ENCODE measurements around the gene CNTN2. TPM values are rescaled to one million over a fixed set of nuclear protein-coding genes. Genes with fewer than 3 reads are reported as not detected.

Gene CNTN2
- total and polyA plus RNA-seq, 2 donors (not counting 1 experiment from before 2014, with no cell fraction given): not detected

GRCh38 chr1:205013683-205014367, 29.2 kb upstream of the CNTN2 start:
- TF ChIP-seq, protein P1, sequence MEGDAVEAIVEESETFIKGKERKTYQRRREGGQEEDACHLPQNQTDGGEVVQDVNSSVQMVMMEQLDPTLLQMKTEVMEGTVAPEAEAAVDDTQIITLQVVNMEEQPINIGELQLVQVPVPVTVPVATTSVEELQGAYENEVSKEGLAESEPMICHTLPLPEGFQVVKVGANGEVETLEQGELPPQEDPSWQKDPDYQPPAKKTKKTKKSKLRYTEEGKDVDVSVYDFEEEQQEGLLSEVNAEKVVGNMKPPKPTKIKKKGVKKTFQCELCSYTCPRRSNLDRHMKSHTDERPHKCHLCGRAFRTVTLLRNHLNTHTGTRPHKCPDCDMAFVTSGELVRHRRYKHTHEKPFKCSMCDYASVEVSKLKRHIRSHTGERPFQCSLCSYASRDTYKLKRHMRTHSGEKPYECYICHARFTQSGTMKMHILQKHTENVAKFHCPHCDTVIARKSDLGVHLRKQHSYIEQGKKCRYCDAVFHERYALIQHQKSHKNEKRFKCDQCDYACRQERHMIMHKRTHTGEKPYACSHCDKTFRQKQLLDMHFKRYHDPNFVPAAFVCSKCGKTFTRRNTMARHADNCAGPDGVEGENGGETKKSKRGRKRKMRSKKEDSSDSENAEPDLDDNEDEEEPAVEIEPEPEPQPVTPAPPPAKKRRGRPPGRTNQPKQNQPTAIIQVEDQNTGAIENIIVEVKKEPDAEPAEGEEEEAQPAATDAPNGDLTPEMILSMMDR (conservative IDR thresholded peaks at IDR 0.05 in 1 of 2, IDR thresholded peaks at IDR 0.05 in 1 of 2; ENCODE audit: low read depth in 1 of 2, low read length in 2 of 2): no peak
- no peak for TF ChIP-seq EZH2 (IDR thresholded peaks at IDR 0.05; ENCODE audit: low read length, missing control alignments)
- Histone ChIP-seq H3K4me1 (ENCODE audit: control insufficient read depth, extremely low read depth, insufficient read depth, low read length) (no peaks in the 10 kb centered on the region), H3K9me3 (ENCODE audit: control insufficient read depth, insufficient read depth, low read depth, low read length) (no peaks in the 10 kb centered on the region), H4K20me1 (ENCODE audit: control insufficient read depth, extremely low read depth, insufficient read depth, low read length) (no peaks in the 10 kb centered on the region), H3K27ac (ENCODE audit: insufficient read depth, low read length) (no peak overlapping the region), H3K36me3 (ENCODE audit: control insufficient read depth, insufficient read depth, low read length) (no peaks in the 10 kb centered on the region), H3K4me3 (replicated peaks in 1 of 4; ENCODE audit: control extremely low read depth in 1 of 4, insufficient read depth in 1 of 4, low read depth in 3 of 4, low read length in 4 of 4) (no peak overlapping the region), H3K27me3 (ENCODE audit: control insufficient read depth, insufficient read depth, low read length) (no peaks in the 10 kb centered on the region), H3K4me2 (ENCODE audit: extremely low read depth, insufficient read depth, low read length) (no peak overlapping the region), H3K79me2 (ENCODE audit: control insufficient read depth, insufficient read depth, low read length) (no peaks in the 10 kb centered on the region), H3K9ac (ENCODE audit: insufficient read depth, low read length) (no peak overlapping the region), H2AFZ (ENCODE audit: low read length) (no peak overlapping the region)
- DNase-seq (ENCODE audit: low read depth in 2 of 2): peak in 1 of 2 donors; percentile 65

DNA sequence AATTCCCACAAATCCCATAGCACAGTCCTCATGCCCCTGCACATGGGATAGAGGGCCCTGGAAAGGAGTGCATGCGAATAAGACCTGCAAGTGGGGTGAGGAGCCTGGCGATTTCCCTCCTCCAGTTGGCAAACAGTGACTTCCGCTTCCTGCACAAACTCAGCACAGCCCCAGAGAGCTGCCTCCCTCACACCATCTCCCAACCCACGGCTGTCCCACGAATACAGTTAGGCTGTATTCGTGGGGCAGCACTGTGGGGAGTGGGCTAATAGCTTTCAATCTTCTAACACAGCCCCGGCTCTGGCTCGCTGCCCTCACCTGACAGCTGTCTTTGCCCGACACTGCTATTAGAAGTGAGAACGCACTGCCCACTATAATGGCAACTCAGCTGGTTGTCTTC, 28.2 kb upstream of the CNTN2 start:
- Histone ChIP-seq H3K4me1 (ENCODE audit: control insufficient read depth, extremely low read depth, insufficient read depth, low read length) (no peaks in the 10 kb centered on the region), H2AFZ (ENCODE audit: low read length) (no peak overlapping the region), H3K4me2 (ENCODE audit: extremely low read depth, insufficient read depth, low read length) (no peak overlapping the region), H3K9me3 (ENCODE audit: control insufficient read depth, insufficient read depth, low read depth, low read length) (no peaks in the 10 kb centered on the region), H3K27me3 (ENCODE audit: control insufficient read depth, insufficient read depth, low read length) (no peaks in the 10 kb centered on the region), H4K20me1 (ENCODE audit: control insufficient read depth, extremely low read depth, insufficient read depth, low read length) (no peaks in the 10 kb centered on the region), H3K27ac (ENCODE audit: insufficient read depth, low read length) (no peak overlapping the region), H3K79me2 (ENCODE audit: control insufficient read depth, insufficient read depth, low read length) (no peaks in the 10 kb centered on the region), H3K9ac (ENCODE audit: insufficient read depth, low read length) (no peak overlapping the region), H3K4me3 (replicated peaks in 1 of 4; ENCODE audit: control extremely low read depth in 1 of 4, insufficient read depth in 1 of 4, low read depth in 3 of 4, low read length in 4 of 4) (no peak overlapping the region), H3K36me3 (ENCODE audit: control insufficient read depth, insufficient read depth, low read length) (no peaks in the 10 kb centered on the region)
- no peak for DNase-seq (ENCODE audit: low read depth in 2 of 2)
- TF ChIP-seq, protein P1 (conservative IDR thresholded peaks at IDR 0.05 in 1 of 2, IDR thresholded peaks at IDR 0.05 in 1 of 2; ENCODE audit: low read depth in 1 of 2, low read length in 2 of 2): no peak
- no peak for TF ChIP-seq EZH2 (IDR thresholded peaks at IDR 0.05; ENCODE audit: low read length, missing control alignments)

DNA sequence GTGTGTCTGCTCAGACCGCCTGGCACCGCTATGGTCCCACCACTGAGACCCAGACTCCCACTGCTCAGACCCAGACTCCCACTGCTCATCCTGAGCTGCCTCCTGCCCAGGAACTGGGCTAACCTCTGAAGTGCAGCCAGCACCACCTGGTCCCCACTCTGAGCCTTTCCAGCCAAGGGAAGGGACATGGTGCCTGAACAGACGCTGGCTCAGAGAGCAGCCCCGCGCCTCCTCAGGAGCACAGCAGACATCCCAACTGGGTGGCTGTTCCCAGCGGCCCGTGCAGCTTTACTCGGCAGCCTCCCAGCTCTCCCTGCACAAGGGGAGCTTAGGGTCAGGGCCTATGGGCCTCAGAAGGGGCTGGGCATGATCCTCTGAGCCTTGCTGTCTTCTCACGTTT, 27.8 kb upstream of the CNTN2 start:
- H3K9me3 ChIP-seq (ENCODE audit: control insufficient read depth, insufficient read depth, low read depth, low read length): no peaks in the 10 kb centered on the region

More for the DNA sequence above, 27.8 kb upstream of the CNTN2 start:
- no peaks in the 10 kb centered on the region for H3K4me1 ChIP-seq (ENCODE audit: control insufficient read depth, extremely low read depth, insufficient read depth, low read length)
- no peak for DNase-seq (ENCODE audit: low read depth in 2 of 2)
- H3K36me3 ChIP-seq (ENCODE audit: control insufficient read depth, insufficient read depth, low read length): no peaks in the 10 kb centered on the region
- no peak overlapping the region for H3K27ac ChIP-seq (ENCODE audit: insufficient read depth, low read length)
- no peak overlapping the region for H3K4me2 ChIP-seq (ENCODE audit: extremely low read depth, insufficient read depth, low read length)
- H3K79me2 ChIP-seq (ENCODE audit: control insufficient read depth, insufficient read depth, low read length): no peaks in the 10 kb centered on the region
- no peaks in the 10 kb centered on the region for H3K27me3 ChIP-seq (ENCODE audit: control insufficient read depth, insufficient read depth, low read length)
- TF ChIP-seq, protein P1 (conservative IDR thresholded peaks at IDR 0.05 in 1 of 2, IDR thresholded peaks at IDR 0.05 in 1 of 2; ENCODE audit: low read depth in 1 of 2, low read length in 2 of 2): no peak
- no peak for TF ChIP-seq EZH2 (IDR thresholded peaks at IDR 0.05; ENCODE audit: low read length, missing control alignments)
- H3K9ac ChIP-seq (ENCODE audit: insufficient read depth, low read length): no peak overlapping the region
- H2AFZ ChIP-seq (ENCODE audit: low read length): no peak overlapping the region
- H3K4me3 ChIP-seq (replicated peaks in 1 of 4; ENCODE audit: control extremely low read depth in 1 of 4, insufficient read depth in 1 of 4, low read depth in 3 of 4, low read length in 4 of 4): no peak overlapping the region
- no peaks in the 10 kb centered on the region for H4K20me1 ChIP-seq (ENCODE audit: control insufficient read depth, extremely low read depth, insufficient read depth, low read length)

All from fibroblast of lung (primary cell).